Measurements from ENCODE around the gene MYL6B.

The MYL6B gene

DNA sequence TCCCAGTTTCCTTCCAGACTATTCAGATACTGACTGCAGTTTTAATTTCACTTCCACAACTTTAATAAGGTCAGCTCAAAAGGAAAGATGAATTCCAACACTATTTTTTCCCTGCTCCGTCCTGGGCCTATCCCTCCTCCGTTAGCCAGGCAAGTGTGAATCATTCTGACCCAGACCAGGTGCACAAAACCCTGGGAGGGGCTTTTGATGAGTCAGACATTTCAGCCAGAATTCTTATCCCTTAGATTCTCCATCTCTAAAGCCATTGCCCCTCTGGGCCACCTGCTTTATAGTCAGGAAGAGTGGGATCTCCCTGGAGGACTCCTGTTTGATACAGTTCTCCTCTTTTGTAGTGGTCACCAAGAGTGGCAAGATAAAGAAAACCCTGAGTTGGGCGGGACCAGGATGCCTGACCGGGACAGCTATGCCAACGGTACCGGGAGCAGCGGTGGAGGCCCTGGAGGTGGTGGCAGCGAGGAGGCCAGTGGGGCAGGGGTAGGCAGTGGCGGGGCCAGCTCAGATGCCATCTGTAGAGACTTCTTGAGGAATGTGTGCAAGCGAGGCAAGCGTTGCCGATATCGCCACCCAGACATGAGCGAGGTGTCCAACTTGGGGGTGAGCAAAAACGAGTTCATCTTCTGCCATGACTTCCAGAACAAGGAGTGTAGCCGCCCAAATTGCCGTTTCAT, 32.1 kb upstream of the MYL6B start:
- H3K9me2 ChIP-seq (replicated peaks; ENCODE audit: low read depth, low read length): no peaks in the 10 kb centered on the region
- H3K9me3 ChIP-seq (ENCODE audit: insufficient read depth, low read depth, low read length): no peaks in the 10 kb centered on the region
- no peak overlapping the region for H2AFZ ChIP-seq (ENCODE audit: low read length)
- H4K20me1 ChIP-seq (ENCODE audit: insufficient read depth, low read length, poor library complexity, severe bottlenecking): peaks cover 14% of the 10 kb centered on the region
- H3K79me2 ChIP-seq (ENCODE audit: insufficient read depth, low read length): peaks cover 41% of the 10 kb centered on the region
- H3K27me3 ChIP-seq (ENCODE audit: insufficient read depth, low read length, poor library complexity, severe bottlenecking): peaks cover 7% of the 10 kb centered on the region
- peaks cover 22% of the 10 kb centered on the region for H3K4me1 ChIP-seq (ENCODE audit: insufficient read depth, low read length, poor library complexity, severe bottlenecking)
- TF ChIP-seq EZH2phosphoT487 (IDR thresholded peaks at IDR 0.05; ENCODE audit: borderline replicate concordance): no peak
- TF ChIP-seq, protein P1, sequence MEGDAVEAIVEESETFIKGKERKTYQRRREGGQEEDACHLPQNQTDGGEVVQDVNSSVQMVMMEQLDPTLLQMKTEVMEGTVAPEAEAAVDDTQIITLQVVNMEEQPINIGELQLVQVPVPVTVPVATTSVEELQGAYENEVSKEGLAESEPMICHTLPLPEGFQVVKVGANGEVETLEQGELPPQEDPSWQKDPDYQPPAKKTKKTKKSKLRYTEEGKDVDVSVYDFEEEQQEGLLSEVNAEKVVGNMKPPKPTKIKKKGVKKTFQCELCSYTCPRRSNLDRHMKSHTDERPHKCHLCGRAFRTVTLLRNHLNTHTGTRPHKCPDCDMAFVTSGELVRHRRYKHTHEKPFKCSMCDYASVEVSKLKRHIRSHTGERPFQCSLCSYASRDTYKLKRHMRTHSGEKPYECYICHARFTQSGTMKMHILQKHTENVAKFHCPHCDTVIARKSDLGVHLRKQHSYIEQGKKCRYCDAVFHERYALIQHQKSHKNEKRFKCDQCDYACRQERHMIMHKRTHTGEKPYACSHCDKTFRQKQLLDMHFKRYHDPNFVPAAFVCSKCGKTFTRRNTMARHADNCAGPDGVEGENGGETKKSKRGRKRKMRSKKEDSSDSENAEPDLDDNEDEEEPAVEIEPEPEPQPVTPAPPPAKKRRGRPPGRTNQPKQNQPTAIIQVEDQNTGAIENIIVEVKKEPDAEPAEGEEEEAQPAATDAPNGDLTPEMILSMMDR (conservative IDR thresholded peaks at IDR 0.05; ENCODE audit: low read length): no peak
- H3K36me3 ChIP-seq (ENCODE audit: insufficient read depth, low read length): peaks cover 7% of the 10 kb centered on the region; the same call in 1 of the 2 replicates
- peaks cover 10% of the 10 kb centered on the region for H3F3A ChIP-seq (ENCODE audit: low read depth)
- peak overlapping the region; percentile 80 for H3K9ac ChIP-seq (ENCODE audit: low read depth, low read length, poor library complexity, severe bottlenecking)
- peak overlapping the region; percentile 97 for H3K4me2 ChIP-seq (ENCODE audit: low read depth, low read length, poor library complexity, severe bottlenecking)
- H3K4me3 ChIP-seq (ENCODE audit: low read length, poor library complexity, severe bottlenecking): peak overlapping the region; percentile 99

DNA sequence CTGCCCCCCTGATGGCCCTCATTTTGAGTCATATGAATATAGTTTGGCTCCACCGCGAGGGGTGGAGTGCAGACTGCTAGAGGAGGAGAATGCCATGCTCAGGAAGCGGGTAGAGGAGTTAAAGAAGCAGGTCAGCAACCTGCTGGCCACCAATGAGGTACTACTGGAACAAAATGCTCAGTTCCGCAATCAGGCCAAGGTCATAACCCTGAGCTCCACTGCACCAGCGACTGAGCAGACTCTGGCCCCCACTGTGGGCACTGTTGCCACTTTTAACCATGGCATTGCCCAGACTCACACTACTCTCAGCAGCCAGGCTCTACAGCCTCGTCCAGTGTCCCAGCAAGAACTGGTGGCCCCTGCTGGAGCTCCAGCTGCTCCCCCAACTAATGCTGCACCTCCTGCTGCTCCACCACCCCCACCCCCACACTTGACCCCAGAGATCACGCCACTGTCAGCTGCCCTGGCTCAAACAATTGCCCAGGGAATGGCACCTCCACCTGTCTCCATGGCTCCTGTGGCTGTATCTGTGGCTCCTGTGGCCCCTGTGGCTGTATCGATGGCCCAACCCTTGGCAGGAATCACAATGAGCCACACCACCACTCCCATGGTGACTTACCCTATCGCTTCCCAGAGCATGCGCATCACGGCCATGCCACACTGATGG, 31.1 kb upstream of the MYL6B start:
- Histone ChIP-seq H3K36me3 (ENCODE audit: insufficient read depth, low read length) (peaks cover 7% of the 10 kb centered on the region; the same call in 1 of the 2 replicates), H3K9me2 (replicated peaks; ENCODE audit: low read depth, low read length) (no peaks in the 10 kb centered on the region), H2AFZ (ENCODE audit: low read length) (no peak overlapping the region), H3K4me1 (ENCODE audit: insufficient read depth, low read length, poor library complexity, severe bottlenecking) (peaks cover 26% of the 10 kb centered on the region), H3K9me3 (ENCODE audit: insufficient read depth, low read depth, low read length) (no peaks in the 10 kb centered on the region), H3K79me2 (ENCODE audit: insufficient read depth, low read length) (peaks cover 44% of the 10 kb centered on the region), H3K4me2 (ENCODE audit: low read depth, low read length, poor library complexity, severe bottlenecking) (no peak overlapping the region), H3K27me3 (ENCODE audit: insufficient read depth, low read length, poor library complexity, severe bottlenecking) (peaks cover 7% of the 10 kb centered on the region), H3K4me3 (ENCODE audit: low read length, poor library complexity, severe bottlenecking) (no peak overlapping the region), H4K20me1 (ENCODE audit: insufficient read depth, low read length, poor library complexity, severe bottlenecking) (peaks cover 14% of the 10 kb centered on the region), H3F3A (ENCODE audit: low read depth) (peaks cover 11% of the 10 kb centered on the region), H3K9ac (ENCODE audit: low read depth, low read length, poor library complexity, severe bottlenecking) (no peak overlapping the region)
- TF ChIP-seq EZH2phosphoT487 (IDR thresholded peaks at IDR 0.05; ENCODE audit: borderline replicate concordance): no peak

GRCh38 chr12:56122637-56123036, 29.8 kb upstream of the MYL6B start:
- Histone ChIP-seq H3K27me3 (ENCODE audit: insufficient read depth, low read length, poor library complexity, severe bottlenecking) (no peaks in the 10 kb centered on the region), H3K9ac (ENCODE audit: low read depth, low read length, poor library complexity, severe bottlenecking) (no peak overlapping the region), H3F3A (ENCODE audit: low read depth) (peaks cover 11% of the 10 kb centered on the region), H2AFZ (ENCODE audit: low read length) (no peak overlapping the region), H3K4me2 (ENCODE audit: low read depth, low read length, poor library complexity, severe bottlenecking) (no peak overlapping the region), H3K4me1 (ENCODE audit: insufficient read depth, low read length, poor library complexity, severe bottlenecking) (peaks cover 38% of the 10 kb centered on the region), H3K9me2 (replicated peaks; ENCODE audit: low read depth, low read length) (no peaks in the 10 kb centered on the region), H3K9me3 (ENCODE audit: insufficient read depth, low read depth, low read length) (no peaks in the 10 kb centered on the region), H4K20me1 (ENCODE audit: insufficient read depth, low read length, poor library complexity, severe bottlenecking) (peaks cover 5% of the 10 kb centered on the region), H3K36me3 (ENCODE audit: insufficient read depth, low read length) (no peaks in the 10 kb centered on the region), H3K4me3 (ENCODE audit: low read length, poor library complexity, severe bottlenecking) (no peak overlapping the region), H3K79me2 (ENCODE audit: insufficient read depth, low read length) (peaks cover 34% of the 10 kb centered on the region)
- TF ChIP-seq, protein P1 (conservative IDR thresholded peaks at IDR 0.05; ENCODE audit: low read length): no peak
- no peak for TF ChIP-seq EZH2phosphoT487 (IDR thresholded peaks at IDR 0.05; ENCODE audit: borderline replicate concordance)
